B cell (primary cell): ENCODE results near the gene GPX3. TPM values are rescaled to one million over a fixed set of nuclear protein-coding genes. Genes with fewer than 3 reads are reported as not detected.

Experiments used
- ATAC-seq: fragments of 200-7000 bp; cut with Tn5 transposase; one replicate; pipeline ENCODE4 v1.10.0; 2021; ENCODE audit warnings: low read depth, mild to moderate bottlenecking, moderate number of reproducible peaks, moderate library complexity
- CTCF ChIA-PET: fragments of 350-600 bp; sonication (Branson Sonifier 250); formaldehyde crosslinking; loops from one replicate; lab custom pipeline; 2021; ENCODE audit warnings: antibody characterized with exemption, inconsistent platforms; lab: Charles Lee
- POLR2A ChIA-PET: fragments of 350-600 bp; sonication (Branson Sonifier 250); formaldehyde crosslinking; loops from one replicate; lab custom pipeline; 2021; ENCODE audit warnings: antibody characterized with exemption; lab: Charles Lee
- DNase-seq: peaks from one replicate; pipeline ENCODE4 v3.0.0; 2013
- H2AFZ ChIP-seq: 2 replicates; pipeline ENCODE4 v1.6.1; 2012; ENCODE audit warnings: mild to moderate bottlenecking, low read depth, low read length; ENCODE audit not compliant: insufficient read depth, poor library complexity, severe bottlenecking
- H3K27ac ChIP-seq, 2 donors: 1 replicate in 1 of 2; 2 replicates in 1 of 2; pipeline ENCODE4 v1.5.1; 2012 to 2013; ENCODE audit warnings: low read length in 2 of 2, mild to moderate bottlenecking in 2 of 2, moderate library complexity in 1 of 2
- H3K27me3 ChIP-seq, 4 experiments: fragments of 200-600 bp in 1 of 4; sonication (generic) in 1 of 4; replicated peaks in 1 of 4; 1 replicate in 2 of 4; 2 replicates in 2 of 4; pipeline versions ENCODE4 v1.6.1 to v1.7.0; 2013 to 2016; ENCODE audit warnings: low read length in 3 of 4, mild to moderate bottlenecking in 2 of 4, mixed read lengths in 1 of 4, moderate library complexity in 1 of 4; ENCODE audit not compliant: insufficient read depth in 4 of 4, control insufficient read depth in 3 of 4; ENCODE audit errors: control extremely low read depth in 1 of 4
- H3K36me3 ChIP-seq, 2 experiments: replicated peaks in 1 of 2; 1 replicate in 1 of 2; 2 replicates in 1 of 2; pipeline versions ENCODE4 v1.6.1 to v1.7.1; 2013; ENCODE audit warnings: low read length in 1 of 2; ENCODE audit not compliant: insufficient read depth in 2 of 2, control insufficient read depth in 1 of 2; ENCODE audit errors: control extremely low read depth in 1 of 2, extremely low read depth in 1 of 2
- H3K4me1 ChIP-seq, 2 donors: fragments of 200-600 bp in 1 of 2; sonication (generic) in 1 of 2; 1 replicate in 1 of 2; 2 replicates in 1 of 2; pipeline versions ENCODE4 v1.5.1 to v1.6.1; 2013 to 2017; ENCODE audit warnings: low read length in 2 of 2; ENCODE audit not compliant: control insufficient read depth in 2 of 2, insufficient read depth in 2 of 2
- H3K4me2 ChIP-seq: replicated peaks from 2 replicates; pipeline ENCODE3; 2012; ENCODE audit warnings: mild to moderate bottlenecking, low read depth, low read length; ENCODE audit not compliant: poor library complexity, severe bottlenecking
- H3K4me3 ChIP-seq, 5 experiments: fragments of 200-600 bp in 1 of 5; sonication (generic) in 1 of 5; 1 replicate in 3 of 5; 2 replicates in 2 of 5; pipeline versions ENCODE4 v1.5.1 to v1.7.0; 2011 to 2016; ENCODE audit warnings: low read length in 4 of 5, mild to moderate bottlenecking in 4 of 5, low read depth in 2 of 5, control low read depth in 1 of 5, moderate library complexity in 1 of 5; ENCODE audit not compliant: insufficient read depth in 1 of 5; ENCODE audit errors: control extremely low read depth in 1 of 5, extremely low read depth in 1 of 5
- H3K79me2 ChIP-seq: fragments of 200-600 bp; sonication (generic); one replicate; pipeline ENCODE4 v1.6.0; 2016; ENCODE audit warnings: low read length; ENCODE audit not compliant: control insufficient read depth, insufficient read depth
- H3K9ac ChIP-seq: fragments of 200-600 bp; sonication (generic); 2 replicates; pipeline ENCODE4 v1.6.1; 2017; ENCODE audit warnings: mild to moderate bottlenecking, low read length, moderate library complexity
- H3K9me3 ChIP-seq, 3 donors: one replicate each; pipeline versions ENCODE4 v1.6.1 to v1.7.1; 2013; ENCODE audit warnings: low read length in 2 of 3; ENCODE audit not compliant: control insufficient read depth in 2 of 3, insufficient read depth in 1 of 3; ENCODE audit errors: control extremely low read depth in 1 of 3
- H4K20me1 ChIP-seq: 2 replicates; pipeline ENCODE4 v1.6.0; 2012; ENCODE audit warnings: mild to moderate bottlenecking, low read length; ENCODE audit not compliant: insufficient read depth, control insufficient read depth, poor library complexity, severe bottlenecking
- H3K27ac Mint-ChIP-seq: one replicate; pipeline ENCODE4 v1.8.0; 2021; ENCODE audit warnings: mixed read lengths
- H3K27me3 Mint-ChIP-seq: one replicate; pipeline ENCODE4 v1.8.0; 2021; ENCODE audit warnings: mixed read lengths
- H3K4me1 Mint-ChIP-seq: one replicate; pipeline ENCODE4 v1.8.0; 2021; ENCODE audit warnings: mixed read lengths
- H3K4me3 Mint-ChIP-seq: one replicate; pipeline ENCODE4 v1.8.0; 2021; ENCODE audit warnings: mixed read lengths
- H3K9me3 Mint-ChIP-seq: one replicate; pipeline ENCODE4 v1.8.0; 2022; ENCODE audit warnings: mixed read lengths; ENCODE audit not compliant: insufficient read depth
- CTCF ChIP-seq: fragments of 200-600 bp; IDR thresholded peaks from one replicate; pipeline ENCODE4 v1.8.0; 2022; ENCODE audit warnings: antibody characterized with exemption, mild to moderate bottlenecking
- EZH2 ChIP-seq: IDR thresholded peaks from 2 replicates; pipeline ENCODE4 v1.6.1; 2012; ENCODE audit warnings: borderline replicate concordance, low read depth, mild to moderate bottlenecking, moderate library complexity, low read length; ENCODE audit not compliant: insufficient read depth, poor library complexity, severe bottlenecking
- WGBS: methylation state at CpG from one replicate; pipeline ENCODE4 v1.1.5; 2013; ENCODE audit warnings: missing lambda C conversion rate; ENCODE audit not compliant: insufficient coverage; 5-methylcytosine and 5-hydroxymethylcytosine counted together
- intact Hi-C: fragments of 100-400 bp; cut with micrococcal nuclease; formaldehyde crosslinking; loops from one replicate; pipeline ENCODE4 v1.10.0; 2022
- polyA plus RNA-seq: library from polyadenylated mRNA; depleted of rRNA; stranded (reverse); fragments of >200 nt; gene quantifications from 2 replicates; pipeline ENCODE4 v1.2.3, GENCODE V29; 2012
- total RNA-seq, 2 donors: library from RNA; stranded (reverse); fragments of 120-200 nt in 1 of 2; gene quantifications; 1 replicate in 1 of 2; 2 replicates in 1 of 2; pipeline versions ENCODE4 v1.2.3 to v1.2.4, GENCODE V29; 2013 to 2022

The GPX3 gene
- total and polyA plus RNA-seq, 2 donors (not counting 1 experiment from before 2014, with no cell fraction given), result not detected

- peak overlapping the region; percentile 30 for H3K4me2 ChIP-seq
- intact Hi-C loops, result loop anchor here (1.0 to 10.0 kb wide), 5 partner anchors 63 to 393 kb away; partner anchors contain the start of gene SLC36A1
- no peak overlapping the region for H3K4me3 Mint-ChIP-seq
- ChIA-PET CTCF (interaction anchor here (0.6 to 17.8 kb wide), 56 partner anchors 9 to 600 kb away, joined by 3 to 918 read pairs (median 6); partner anchors contain the start of genes ANXA6, DCTN4 and TNIP1), POLR2A (interaction anchor here (0.8 to 2.0 kb wide), 3 partner anchors 64 to 113 kb away, joined by 3 to 11 read pairs (median 3); no protein-coding TSS in a partner anchor)
- no peaks in the 10 kb centered on the region for H3K9me3 Mint-ChIP-seq
- H3K4me3 ChIP-seq, result no peak overlapping the region
- WGBS, result 82% methylated on average over 8 of the region's 10 CpGs
- no peak for ATAC-seq
- peak overlapping the region in 1 of 2 donors; percentile 23 for H3K27ac ChIP-seq
- no peaks in the 10 kb centered on the region for H3K9me3 ChIP-seq
- H3K36me3 ChIP-seq, result peaks cover 4 to 90% of the 10 kb centered on the region in 2 experiments
- H3K4me1 Mint-ChIP-seq, result peaks cover 33% of the 10 kb centered on the region
- H3K27me3 ChIP-seq, result no peaks in the 10 kb centered on the region
- H2AFZ ChIP-seq, result no peak overlapping the region
- H3K4me1 ChIP-seq, result peaks cover 15 to 25% of the 10 kb centered on the region in 2 donors
- peak overlapping the region; percentile 66 for H3K27ac Mint-ChIP-seq
- H3K27me3 Mint-ChIP-seq, result no peaks in the 10 kb centered on the region
- peaks cover 91% of the 10 kb centered on the region for H4K20me1 ChIP-seq
- H3K9ac ChIP-seq, result no peak overlapping the region
- no peak for TF ChIP-seq CTCF
- no peak for TF ChIP-seq EZH2
- H3K79me2 ChIP-seq, result peaks cover 62% of the 10 kb centered on the region
- DNase-seq, result no peak
Observed at GRCh38 chr5:151051931-151052608, 31.7 kb downstream of the GPX3 start.

- WGBS, result 67% methylated on average over 1 of the region's 3 CpGs
- no peak overlapping the region for H3K9ac ChIP-seq
- no peak overlapping the region for H3K4me3 Mint-ChIP-seq
Observed at GRCh38 chr5:151052836-151053235, 32.4 kb downstream of the GPX3 start.

More at GRCh38 chr5:151052836-151053235, 32.4 kb downstream of the GPX3 start:
- Histone ChIP-seq H3K27me3 (no peaks in the 10 kb centered on the region), H2AFZ (no peak overlapping the region), H4K20me1 (peaks cover 89% of the 10 kb centered on the region), H3K79me2 (peaks cover 70% of the 10 kb centered on the region), H3K4me1 (peaks cover 15 to 25% of the 10 kb centered on the region in 2 donors), H3K4me2 (no peak overlapping the region), H3K27ac (peak overlapping the region in 1 of 2 donors; percentile 23), H3K4me3 (no peak overlapping the region), H3K9me3 (no peaks in the 10 kb centered on the region), H3K36me3 (peaks cover 4 to 85% of the 10 kb centered on the region in 2 experiments)
- Mint-ChIP-seq H3K27me3 (no peaks in the 10 kb centered on the region), H3K9me3 (no peaks in the 10 kb centered on the region), H3K4me1 (peaks cover 35% of the 10 kb centered on the region), H3K27ac (no peak overlapping the region)
- POLR2A ChIA-PET, result interaction anchor here (0.7 to 1.4 kb wide), 2 partner anchors 63 to 112 kb away, joined by 3 to 9 read pairs; no protein-coding TSS in a partner anchor
- intact Hi-C loops, result loop anchor here (5.0 to 10.0 kb wide), 2 partner anchors 244 to 392 kb away; partner anchors contain the start of gene SLC36A1
- TF ChIP-seq CTCF, result no peak
- no peak for TF ChIP-seq EZH2
- DNase-seq (peak; percentile 33), ATAC-seq (no peak)
- CTCF ChIA-PET, result interaction anchor here (0.8 to 17.8 kb wide), 32 partner anchors 8 to 599 kb away, joined by 3 to 918 read pairs (median 12); partner anchors contain the start of genes ANXA6, DCTN4 and TNIP1
